OCI-LY7 (cell line): ENCODE measurements around the gene SCT. TPM values are rescaled to one million over a fixed set of nuclear protein-coding genes. Genes with fewer than 3 reads are reported as not detected.

Experiments
- BruUV-seq: library from RNA; stranded (reverse); fragments of 400-500 nt; replicated peaks from 2 replicates; lab custom pipeline; 2021; lab: Mats Ljungman, UMichigan
- CTCF ChIA-PET: fragments of 300-600 bp; sonication (Branson Sonifier 250); formaldehyde crosslinking; loops from one replicate; lab custom pipeline; 2022; ENCODE audit warnings: antibody characterized with exemption; ENCODE audit not compliant: unreplicated experiment; lab: Charles Lee
- POLR2A ChIA-PET: fragments of 300-600 bp; sonication (Branson Sonifier 250); formaldehyde crosslinking; loops from one replicate; lab custom pipeline; 2022; ENCODE audit warnings: antibody characterized with exemption; lab: Charles Lee
- DNase-seq: peaks from one replicate; pipeline ENCODE4 v3.0.0-alpha.2; 2015; ENCODE audit warnings: low spot score
- H2AFZ ChIP-seq: fragments of 200-600 bp; sonication (generic), shearing (Covaris generic); 2 replicates; pipeline ENCODE4 v1.6.1; 2014; ENCODE audit warnings: mild to moderate bottlenecking, antibody characterized with exemption, low read length, moderate library complexity
- H3K27ac ChIP-seq: fragments of 200-600 bp; sonication (generic); 2 replicates; pipeline ENCODE4 v1.5.1; 2014; ENCODE audit warnings: mixed run types, low read depth, mild to moderate bottlenecking, moderate library complexity, low read length, inconsistent platforms; ENCODE audit not compliant: poor library complexity, severe bottlenecking
- H3K36me3 ChIP-seq: fragments of 200-600 bp; sonication (generic); 2 replicates; pipeline ENCODE4 v1.6.1; 2014; ENCODE audit warnings: mild to moderate bottlenecking, antibody characterized with exemption, low read length, moderate library complexity, mixed read lengths; ENCODE audit not compliant: insufficient read depth
- H3K4me1 ChIP-seq: fragments of 200-600 bp; sonication (generic); 2 replicates; pipeline ENCODE4 v1.5.1; 2014; ENCODE audit warnings: mild to moderate bottlenecking, low read length; ENCODE audit not compliant: insufficient read depth, poor library complexity, severe bottlenecking
- H3K4me2 ChIP-seq: fragments of 200-600 bp; sonication (generic); 2 replicates; pipeline ENCODE4 v1.6.1; 2014; ENCODE audit warnings: mild to moderate bottlenecking, low read length
- H3K4me3 ChIP-seq: fragments of 200-600 bp; sonication (generic); 2 replicates; pipeline ENCODE4 v1.5.1; 2014; ENCODE audit warnings: mild to moderate bottlenecking, low read depth, low read length; ENCODE audit not compliant: poor library complexity, severe bottlenecking
- H3K79me2 ChIP-seq: fragments of 200-600 bp; sonication (generic); 2 replicates; pipeline ENCODE4 v1.6.1; 2016; ENCODE audit warnings: low read depth, mild to moderate bottlenecking, low read length, moderate library complexity, mixed read lengths; ENCODE audit not compliant: insufficient read depth
- H3K9me2 ChIP-seq: fragments of 200-600 bp; sonication (generic); 2 replicates; pipeline ENCODE4 v1.6.1; 2016; ENCODE audit warnings: mild to moderate bottlenecking, low read length, mixed read lengths; ENCODE audit not compliant: insufficient read depth
- H3K9me3 ChIP-seq: fragments of 200-600 bp; sonication (generic); 2 replicates; pipeline ENCODE4 v1.6.1; 2014; ENCODE audit warnings: mild to moderate bottlenecking, mixed run types, low read length, mixed read lengths
- H4K20me1 ChIP-seq: fragments of 200-600 bp; sonication (generic); 2 replicates; pipeline ENCODE4 v1.6.1; 2014; ENCODE audit warnings: mild to moderate bottlenecking, antibody characterized with exemption, low read length, moderate library complexity, mixed read lengths; ENCODE audit not compliant: insufficient read depth
- CTCF ChIP-seq: fragments of 200-600 bp; sonication (generic); conservative IDR thresholded peaks from 2 replicates; pipeline ENCODE4 v1.5.1; 2014; ENCODE audit warnings: mild to moderate bottlenecking, antibody characterized with exemption, low read length, moderate library complexity, mixed read lengths
- EZH2phosphoT487 ChIP-seq: fragments of 200-600 bp; sonication (generic); IDR thresholded peaks from 2 replicates; pipeline ENCODE4 v1.6.1; 2018; ENCODE audit warnings: low read depth, borderline replicate concordance, mild to moderate bottlenecking, mixed run types, antibody characterized with exemption, low read length, moderate library complexity, mixed read lengths
- intact Hi-C: fragments of 100-400 bp; cut with micrococcal nuclease; formaldehyde crosslinking; loops from one replicate; pipeline ENCODE4 v1.10.0; 2022; ENCODE audit not compliant: unreplicated experiment
- total RNA-seq, 2 experiments: library from RNA; depleted of rRNA in 1 of 2; stranded (reverse); fragments of >200 nt in 1 of 2; shearing (Covaris generic) in 1 of 2; gene quantifications; 2 replicates each; pipeline ENCODE4 v1.2.3, GENCODE V29; 2014 to 2022

The SCT gene
- total RNA-seq, 2 experiments from 2014 or later: not detected

- H2AFZ ChIP-seq: no peak overlapping the region
- no peaks in the 10 kb centered on the region for H3K9me3 ChIP-seq
- DNase-seq: no peak
- intact Hi-C loops: no loop called here
- CTCF ChIA-PET: no interaction called here
- no TSS peak for BruUV-seq
- H3K9me2 ChIP-seq: no peaks in the 10 kb centered on the region
- peaks cover 84% of the 10 kb centered on the region for H3K36me3 ChIP-seq
- H3K4me1 ChIP-seq: no peaks in the 10 kb centered on the region
- no peak overlapping the region for H3K4me3 ChIP-seq
- H4K20me1 ChIP-seq: no peaks in the 10 kb centered on the region
- TF ChIP-seq EZH2phosphoT487: no peak
- no peaks in the 10 kb centered on the region for H3K79me2 ChIP-seq
- POLR2A ChIA-PET: no interaction called here
- H3K4me2 ChIP-seq: no peak overlapping the region
- no peak overlapping the region for H3K27ac ChIP-seq
Observed at GRCh38 chr11:589798-590197, 37.2 kb downstream of the SCT start.

- ChIA-PET CTCF (interaction anchor here (0.5 kb wide), 1 partner anchor 456 kb away, joined by 11 read pairs; no protein-coding TSS in a partner anchor), POLR2A (no interaction called here)
- BruUV-seq: no TSS peak
- TF ChIP-seq EZH2phosphoT487 (no peak), CTCF (no peak)
- H3K4me1 ChIP-seq: no peaks in the 10 kb centered on the region
- no peaks in the 10 kb centered on the region for H3K79me2 ChIP-seq
- H3K4me2 ChIP-seq: no peak overlapping the region
- H4K20me1 ChIP-seq: no peaks in the 10 kb centered on the region
- H3K4me3 ChIP-seq: no peak overlapping the region
- no peaks in the 10 kb centered on the region for H3K9me3 ChIP-seq
- H3K27ac ChIP-seq: no peak overlapping the region
- no peak for DNase-seq
- peaks cover 83% of the 10 kb centered on the region for H3K36me3 ChIP-seq
- no peak overlapping the region for H2AFZ ChIP-seq
- no peaks in the 10 kb centered on the region for H3K9me2 ChIP-seq
- intact Hi-C loops: no loop called here
Observed at GRCh38 chr11:587978-588380, 39.0 kb downstream of the SCT start.

GRCh38 chr11:587546-587945, 39.4 kb downstream of the SCT start:
- H2AFZ ChIP-seq: no peak overlapping the region
- H3K27ac ChIP-seq: no peak overlapping the region
- BruUV-seq: no TSS peak
- no peak overlapping the region for H3K4me2 ChIP-seq
- H3K79me2 ChIP-seq: no peaks in the 10 kb centered on the region
- ChIA-PET POLR2A (no interaction called here), CTCF (no interaction called here)
- no peaks in the 10 kb centered on the region for H3K9me3 ChIP-seq
- intact Hi-C loops: no loop called here
- TF ChIP-seq CTCF (no peak), EZH2phosphoT487 (no peak)
- H3K4me3 ChIP-seq: no peak overlapping the region
- H4K20me1 ChIP-seq: no peaks in the 10 kb centered on the region
- H3K4me1 ChIP-seq: no peaks in the 10 kb centered on the region
- no peak for DNase-seq
- no peaks in the 10 kb centered on the region for H3K9me2 ChIP-seq
- H3K36me3 ChIP-seq: peaks cover 83% of the 10 kb centered on the region
